ENCODE measurements around the gene C12orf75.
"Not testable (repeated sequence)": the region's sequence is repeated elsewhere in the genome, so short reads cannot be mapped to it uniquely, and the experiment has no call there.

The C12orf75 gene

GRCh38 chr12:105330283-105330930 lies at the start of gene C12orf75:
Gene C12orf75 (plus strand): TSS chr12:105330691. CDS start chr12:105330892, 201 bp downstream.
- peak; percentile 87 for DNase-seq

- DNase-seq: peak; percentile 19
Measured at GRCh38 chr12:105280966-105281693, 49.4 kb upstream of the C12orf75 start.

- DNase-seq: no peak
Measured at GRCh38 chr12:105281694-105282049, 48.8 kb upstream of the C12orf75 start.

- no peak for DNase-seq
Measured at GRCh38 chr12:105285378-105285777, 45.1 kb upstream of the C12orf75 start.

GRCh38 chr12:105287408-105287807 lies 43.1 kb upstream of the C12orf75 start:
- DNase-seq: no peak

- DNase-seq: no peak
Measured at GRCh38 chr12:105288311-105288996, 42.0 kb upstream of the C12orf75 start.

- DNase-seq: peak; percentile 55
Measured at GRCh38 chr12:105289114-105289904, 41.2 kb upstream of the C12orf75 start.

GRCh38 chr12:105291531-105291930 lies 39.0 kb upstream of the C12orf75 start:
- DNase-seq: no peak

- peak; percentile 41 for DNase-seq
Measured at GRCh38 chr12:105292705-105293104, 37.8 kb upstream of the C12orf75 start.

GRCh38 chr12:105293187-105293586 lies 37.3 kb upstream of the C12orf75 start:
- DNase-seq: no peak

GRCh38 chr12:105294161-105294560 lies 36.3 kb upstream of the C12orf75 start:
- no peak for DNase-seq

- no peak for DNase-seq
Measured at GRCh38 chr12:105294886-105295479, 35.5 kb upstream of the C12orf75 start.

GRCh38 chr12:105296116-105297089 lies 34.1 kb upstream of the C12orf75 start:
- no peak for DNase-seq

- no peak for DNase-seq
Measured at GRCh38 chr12:105300883-105301282, 29.6 kb upstream of the C12orf75 start.

GRCh38 chr12:105301696-105302095 lies 28.8 kb upstream of the C12orf75 start:
- no peak for DNase-seq

GRCh38 chr12:105302986-105303385 lies 27.5 kb upstream of the C12orf75 start:
- not testable (repeated sequence) for DNase-seq

GRCh38 chr12:105304626-105305025 lies 25.9 kb upstream of the C12orf75 start:
- DNase-seq: peak; percentile 65

GRCh38 chr12:105307601-105308314 lies 22.7 kb upstream of the C12orf75 start:
- DNase-seq: not testable (repeated sequence)

GRCh38 chr12:105308839-105309238 lies 21.7 kb upstream of the C12orf75 start:
- DNase-seq: not testable (repeated sequence)

- DNase-seq: not testable (repeated sequence)
Measured at GRCh38 chr12:105309384-105309783, 21.1 kb upstream of the C12orf75 start.

Measured in EL (cell line).